RWPE2 (cell line): ENCODE measurements around the gene FCHSD2.
A peak's percentile ranks its signal among the peaks of the same experiment; 100 is the strongest.
"Not testable (repeated sequence)": the region's sequence is repeated elsewhere in the genome, so short reads cannot be mapped to it uniquely, and the experiment has no call there.

Source experiments
- ATAC-seq: fragments of 200-7000 bp; cut with Tn5 transposase; 3 replicates; pipeline ENCODE4 v1.9.1; 2021; ENCODE audit warnings: low read depth
- DNase-seq: peaks from one replicate; pipeline ENCODE4 v3.0.0-alpha.2; 2020; ENCODE audit warnings: low spot score
- H3K27ac ChIP-seq: fragments of 450-650 bp; 2 replicates; pipeline ENCODE4 v1.5.1; 2017; ENCODE audit warnings: mild to moderate bottlenecking; ENCODE audit not compliant: poor library complexity, severe bottlenecking
- H3K27me3 ChIP-seq: fragments of 250-450 bp; sonication (Bioruptor Pico); 2 replicates; pipeline ENCODE4 v1.5.1; 2021; ENCODE audit warnings: mild to moderate bottlenecking, moderate library complexity; ENCODE audit not compliant: insufficient read depth, poor library complexity, severe bottlenecking
- H3K36me3 ChIP-seq: fragments of 250-450 bp; sonication (Bioruptor Pico); 2 replicates; pipeline ENCODE4 v1.5.1; 2020; ENCODE audit warnings: low read depth, mild to moderate bottlenecking, moderate library complexity
- H3K4me1 ChIP-seq: fragments of 250-450 bp; sonication (Bioruptor Pico); 2 replicates; pipeline ENCODE4 v1.5.1; 2021; ENCODE audit warnings: mild to moderate bottlenecking, moderate library complexity; ENCODE audit not compliant: insufficient read depth, poor library complexity, severe bottlenecking
- H3K4me3 ChIP-seq: fragments of 250-450 bp; sonication (Bioruptor Pico); 2 replicates; pipeline ENCODE4 v1.5.1; 2021; ENCODE audit warnings: mild to moderate bottlenecking, moderate library complexity; ENCODE audit not compliant: severe bottlenecking
- H3K9me3 ChIP-seq: fragments of 250-450 bp; sonication (Bioruptor Pico); 2 replicates; pipeline ENCODE4 v1.5.1; 2021; ENCODE audit warnings: mild to moderate bottlenecking, moderate library complexity; ENCODE audit not compliant: severe bottlenecking
- CTCF ChIP-seq: fragments of 450-650 bp; IDR thresholded peaks from one replicate; pipeline ENCODE4 v1.5.1; 2017; ENCODE audit warnings: mild to moderate bottlenecking, moderate library complexity; ENCODE audit not compliant: poor library complexity, severe bottlenecking

Gene FCHSD2

GRCh38 chr11:72798361-72798760 lies 343.8 kb downstream of the FCHSD2 start:
- no peak for ATAC-seq
- Histone ChIP-seq H3K4me1 (peaks cover 9% of the 10 kb centered on the region), H3K9me3 (no peaks in the 10 kb centered on the region), H3K36me3 (no peaks in the 10 kb centered on the region), H3K27me3 (no peaks in the 10 kb centered on the region), H3K27ac (no peak overlapping the region), H3K4me3 (no peak overlapping the region)
- TF ChIP-seq CTCF: no peak
- no peak for DNase-seq

- no peaks in the 10 kb centered on the region for H3K9me3 ChIP-seq
- H3K4me3 ChIP-seq: peak within 1 kb of the TSS; percentile 77
- H3K27me3 ChIP-seq: no peaks in the 10 kb centered on the region
- peak within 1 kb of the TSS; percentile 64 for H3K27ac ChIP-seq
- peak; percentile 99 for TF ChIP-seq CTCF
- H3K4me1 ChIP-seq: peaks cover 9% of the 10 kb centered on the region
- ATAC-seq (peak; percentile 89), DNase-seq (peak; percentile 93)
- no peaks in the 10 kb centered on the region for H3K36me3 ChIP-seq
Observed at GRCh38 chr11:72793425-72794367, 348.4 kb downstream of the FCHSD2 start, which contains the start of gene STARD10. Gene STARD10 (minus strand): TSS chr11:72794047. CDS start chr11:72781181, 12,866 bp downstream.

DNA sequence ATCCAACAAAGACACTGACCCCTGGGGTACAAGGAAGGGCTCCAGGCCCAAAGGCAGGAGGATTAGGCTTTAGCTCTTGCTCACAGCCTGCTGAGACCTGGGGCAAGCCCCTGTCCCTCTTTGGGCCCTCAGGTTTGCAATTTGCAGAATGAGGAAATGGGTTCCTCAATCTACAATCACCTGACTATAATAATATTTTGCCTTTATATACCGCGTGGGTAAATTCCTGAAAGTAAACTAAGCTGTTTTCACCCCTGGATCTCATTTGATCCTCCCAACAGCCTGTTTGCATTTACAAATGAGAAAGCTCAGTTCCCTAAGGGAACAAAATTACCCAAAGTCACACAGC lies 349.1 kb downstream of the FCHSD2 start:
- Histone ChIP-seq H3K36me3 (no peaks in the 10 kb centered on the region), H3K9me3 (no peaks in the 10 kb centered on the region), H3K4me1 (peaks cover 9% of the 10 kb centered on the region), H3K27ac (no peak overlapping the region), H3K27me3 (no peaks in the 10 kb centered on the region), H3K4me3 (no peak overlapping the region)
- ATAC-seq (no peak), DNase-seq (no peak)
- TF ChIP-seq CTCF: no peak

DNA sequence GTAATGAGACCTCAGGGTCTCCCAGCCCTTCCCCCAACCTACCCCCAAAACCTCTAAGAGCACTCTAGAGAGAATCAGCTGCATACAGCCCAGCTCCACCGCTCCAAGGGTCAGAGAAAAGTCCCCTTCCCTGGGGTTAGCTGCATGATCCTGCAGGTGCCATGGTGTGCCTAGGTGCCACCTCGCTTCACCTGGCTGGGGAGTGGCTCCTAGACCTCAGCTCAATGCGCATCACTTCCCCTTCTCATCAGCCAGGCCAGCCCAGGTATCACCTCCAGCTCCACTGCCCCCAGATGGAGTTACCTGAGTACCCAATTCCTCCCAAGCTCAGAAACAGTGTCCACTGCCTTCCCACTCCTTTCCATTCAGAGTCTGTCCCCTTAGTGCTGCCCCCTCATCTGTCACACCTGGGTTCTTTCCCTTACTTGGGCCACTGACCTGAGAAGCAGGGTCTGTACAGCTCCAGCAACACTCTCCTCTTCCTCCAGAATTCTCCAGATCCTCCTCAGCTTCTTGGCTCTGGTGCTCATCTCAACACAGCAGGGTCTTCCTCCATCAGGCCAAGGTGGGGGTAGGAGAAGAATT lies 349.6 kb downstream of the FCHSD2 start:
- Histone ChIP-seq H3K9me3 (no peaks in the 10 kb centered on the region), H3K4me1 (peaks cover 9% of the 10 kb centered on the region), H3K27ac (no peak overlapping the region), H3K27me3 (no peaks in the 10 kb centered on the region), H3K4me3 (no peak overlapping the region), H3K36me3 (no peaks in the 10 kb centered on the region)
- ATAC-seq (no peak), DNase-seq (no peak)
- no peak for TF ChIP-seq CTCF

DNA sequence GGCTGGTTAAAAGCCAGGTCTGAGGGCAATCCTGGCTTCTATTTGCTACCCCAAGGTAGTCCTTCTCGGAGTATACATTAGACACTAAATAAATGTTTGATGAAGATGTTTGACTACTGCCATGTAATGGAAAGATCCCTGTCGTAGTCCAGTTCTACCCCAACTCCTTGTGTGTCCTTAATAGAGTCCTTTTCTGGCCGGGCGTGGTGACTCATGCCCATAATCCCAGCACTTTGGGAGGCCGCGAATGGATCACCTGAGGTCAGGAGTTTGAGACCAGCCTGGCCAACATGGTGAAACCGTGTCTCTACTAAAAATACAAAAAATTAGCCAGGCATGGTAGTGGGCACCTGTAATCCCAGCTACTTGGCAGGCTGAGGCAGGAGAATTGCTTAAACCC lies 350.9 kb downstream of the FCHSD2 start:
- not testable (repeated sequence) for ATAC-seq, H3K9me3 ChIP-seq, H3K36me3 ChIP-seq, H3K27me3 ChIP-seq, H3K4me3 ChIP-seq, H3K27ac ChIP-seq, H3K4me1 ChIP-seq, DNase-seq
